Ascending aorta (tissue), 2 donors: Measurements from ENCODE around the gene SLC7A6. TPM values are rescaled to one million over a fixed set of nuclear protein-coding genes. Genes with fewer than 3 reads are reported as not detected.

Experiments
- DNase-seq, 2 donors: peaks; one replicate each; pipeline ENCODE4 v3.0.0-alpha.2; 2019; ENCODE audit warnings: low spot score in 2 of 2
- H3K27ac ChIP-seq, 2 donors: fragments of 200-600 bp; sonication (generic); one replicate each; pipeline ENCODE4 v1.5.1; 2016 to 2017; ENCODE audit warnings: mild to moderate bottlenecking in 1 of 2
- H3K27me3 ChIP-seq: fragments of 200-600 bp; sonication (generic); one replicate; pipeline ENCODE4 v1.5.1; 2017
- H3K36me3 ChIP-seq, 2 donors: fragments of 200-600 bp; sonication (generic); one replicate each; pipeline ENCODE4 v1.5.1; 2016
- H3K4me1 ChIP-seq, 2 donors: fragments of 200-600 bp; sonication (generic); one replicate each; pipeline ENCODE4 v1.5.1; 2016 to 2017; ENCODE audit warnings: mild to moderate bottlenecking in 1 of 2
- H3K4me3 ChIP-seq, 2 donors: fragments of 200-600 bp; sonication (generic); one replicate each; pipeline ENCODE4 v1.5.1; 2016 to 2017; ENCODE audit warnings: mild to moderate bottlenecking in 1 of 2
- H3K9me3 ChIP-seq, 2 donors: fragments of 200-600 bp; sonication (generic); one replicate each; pipeline ENCODE4 v1.5.1; 2016
- CTCF ChIP-seq, 3 experiments: fragments of 200-600 bp in 2 of 3; fragments of 450-650 bp in 1 of 3; sonication (generic) in 2 of 3; IDR thresholded peaks; one replicate each; pipeline ENCODE4 v1.5.1; 2016 to 2019; ENCODE audit warnings: antibody characterized with exemption in 3 of 3, mild to moderate bottlenecking in 1 of 3, moderate library complexity in 1 of 3
- intact Hi-C: fragments of 100-400 bp; cut with DNase I; formaldehyde crosslinking; loops from one replicate; pipeline ENCODE4 v1.15.1; 2023
- total RNA-seq: library from RNA; depleted of rRNA; stranded (reverse); fragments of >200 nt; gene quantifications from one replicate; pipeline ENCODE4 v1.1.0, GENCODE V29; 2016

The SLC7A6 gene
- total RNA-seq, 1 donor from 2014 or later: 27.7 TPM

DNA sequence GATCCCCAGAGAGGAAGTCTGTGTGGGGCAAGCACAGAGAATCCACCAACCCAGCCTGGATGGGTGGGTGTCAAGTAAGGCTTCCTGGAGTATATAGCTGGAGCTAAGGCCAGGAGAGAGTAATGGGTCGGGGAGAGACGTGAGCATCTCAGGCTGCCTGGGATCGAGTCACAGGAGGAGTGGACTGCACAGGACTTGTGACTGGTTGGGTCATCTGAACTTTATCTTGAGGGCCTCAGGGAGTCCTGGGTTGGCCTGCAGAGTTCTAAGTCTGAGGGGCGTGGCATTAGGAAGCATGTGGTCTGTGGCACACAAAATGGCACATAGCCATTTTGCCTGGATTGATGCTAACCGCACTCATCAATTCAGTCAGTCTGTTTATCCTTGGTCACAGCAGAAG is 17.7 kb upstream of the SLC7A6 start:
- no peak for DNase-seq
- no peaks in the 10 kb centered on the region for H3K9me3 ChIP-seq
- intact Hi-C loops: no loop called here
- H3K27me3 ChIP-seq: no peaks in the 10 kb centered on the region
- H3K4me3 ChIP-seq: peak overlapping the region; percentile 11 to 92
- no peak for TF ChIP-seq CTCF (IDR thresholded peaks at IDR 0.05)
- H3K36me3 ChIP-seq: peaks cover 20 to 24% of the 10 kb centered on the region in 2 donors
- peaks cover 28 to 38% of the 10 kb centered on the region in 2 donors for H3K4me1 ChIP-seq
- H3K27ac ChIP-seq: peak overlapping the region in 1 of 2 donors; percentile 75

DNA sequence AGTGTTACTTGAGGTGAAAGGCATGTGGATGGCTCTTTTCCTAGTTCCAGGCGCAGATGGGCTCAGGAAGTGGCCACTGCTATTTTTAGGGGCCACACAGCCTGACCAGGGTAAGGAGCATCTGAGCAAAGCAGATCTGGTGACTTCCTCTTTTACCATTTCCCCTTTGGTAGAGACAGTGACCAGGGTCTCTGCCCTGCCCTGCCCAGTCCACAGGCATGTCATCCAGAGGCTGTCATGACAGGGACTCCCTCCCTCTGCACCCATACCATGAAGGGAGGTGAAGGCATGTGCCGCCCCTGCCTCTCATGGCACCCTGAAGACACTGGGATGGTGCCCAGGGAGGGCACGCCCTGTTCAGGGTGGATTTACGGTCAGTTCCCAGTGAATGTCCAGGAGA is 16.9 kb upstream of the SLC7A6 start:
- no peaks in the 10 kb centered on the region for H3K27me3 ChIP-seq
- H3K36me3 ChIP-seq: peaks cover 20 to 24% of the 10 kb centered on the region in 2 donors
- DNase-seq: no peak
- intact Hi-C loops: no loop called here
- H3K27ac ChIP-seq: peak overlapping the region; percentile 63 to 75
- H3K4me1 ChIP-seq: peaks cover 28 to 38% of the 10 kb centered on the region in 2 donors
- no peaks in the 10 kb centered on the region for H3K9me3 ChIP-seq
- peak overlapping the region in 1 of 2 donors; percentile 92 for H3K4me3 ChIP-seq
- no peak for TF ChIP-seq CTCF (IDR thresholded peaks at IDR 0.05)

DNA sequence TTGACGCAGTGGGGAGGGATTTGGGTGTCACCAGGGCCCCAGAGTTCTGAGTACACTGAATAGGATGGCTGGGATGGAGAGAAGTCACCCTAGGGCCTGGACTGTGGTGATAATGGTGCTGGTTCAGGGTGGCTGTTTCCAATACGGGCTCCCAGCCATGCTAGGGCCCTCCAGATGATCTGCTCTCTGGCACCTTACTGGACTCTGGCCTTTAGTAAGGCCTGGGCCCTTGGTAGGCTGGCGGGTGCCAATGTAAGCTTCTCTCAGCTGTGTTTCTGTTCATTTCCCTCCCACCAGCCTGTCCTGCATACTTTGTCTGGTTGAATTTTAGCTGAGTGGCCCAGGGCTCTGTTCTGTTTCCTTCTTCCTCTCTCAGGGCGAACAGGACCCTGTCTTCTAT is 16.4 kb upstream of the SLC7A6 start:
- TF ChIP-seq CTCF (IDR thresholded peaks at IDR 0.05): no peak
- Histone ChIP-seq H3K9me3 (no peaks in the 10 kb centered on the region), H3K4me1 (peaks cover 28 to 38% of the 10 kb centered on the region in 2 donors), H3K36me3 (peaks cover 20 to 25% of the 10 kb centered on the region in 2 donors), H3K27ac (peak overlapping the region; percentile 63 to 75), H3K27me3 (no peaks in the 10 kb centered on the region), H3K4me3 (peak overlapping the region in 1 of 2 donors; percentile 92)
- intact Hi-C loops: no loop called here
- DNase-seq: no peak

GRCh38 chr16:68249371-68249770 is 15.0 kb upstream of the SLC7A6 start:
- TF ChIP-seq CTCF (IDR thresholded peaks at IDR 0.05): no peak
- no peaks in the 10 kb centered on the region for H3K27me3 ChIP-seq
- intact Hi-C loops: no loop called here
- no peak for DNase-seq
- H3K9me3 ChIP-seq: no peaks in the 10 kb centered on the region
- H3K4me1 ChIP-seq: peaks cover 28 to 36% of the 10 kb centered on the region in 2 donors
- H3K27ac ChIP-seq: no peak overlapping the region
- H3K36me3 ChIP-seq: peaks cover 32 to 40% of the 10 kb centered on the region in 2 donors
- no peak overlapping the region for H3K4me3 ChIP-seq

GRCh38 chr16:68250951-68251350 is 13.4 kb upstream of the SLC7A6 start:
- no peaks in the 10 kb centered on the region for H3K9me3 ChIP-seq
- H3K4me1 ChIP-seq: peaks cover 23 to 30% of the 10 kb centered on the region in 2 donors
- H3K27me3 ChIP-seq: no peaks in the 10 kb centered on the region
- H3K4me3 ChIP-seq: no peak overlapping the region
- no peak for TF ChIP-seq CTCF (IDR thresholded peaks at IDR 0.05)
- DNase-seq: no peak
- intact Hi-C loops: no loop called here
- peak overlapping the region in 1 of 2 donors; percentile 88 for H3K27ac ChIP-seq
- peaks cover 48 to 55% of the 10 kb centered on the region in 2 donors for H3K36me3 ChIP-seq

DNA sequence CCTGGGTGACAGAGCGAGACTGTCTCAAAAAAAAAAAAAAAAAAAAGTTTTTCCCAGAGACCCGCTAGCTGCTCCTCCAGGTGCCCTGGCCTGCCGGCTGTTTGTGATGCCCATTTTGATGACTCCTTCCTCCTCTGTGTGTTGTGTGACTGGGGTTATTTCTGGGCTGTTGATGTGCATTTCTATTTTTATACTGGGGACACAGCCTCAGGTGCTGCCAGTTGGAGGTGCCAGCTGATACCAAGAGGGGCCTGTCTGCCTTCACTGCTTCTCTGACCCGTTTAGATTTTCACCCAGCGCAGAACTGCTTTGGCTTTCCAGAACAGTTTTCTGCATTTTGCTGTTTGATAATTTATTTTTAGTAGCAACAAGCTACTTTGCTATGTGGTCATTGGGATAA is 12.5 kb upstream of the SLC7A6 start:
- peak overlapping the region; percentile 62 to 88 for H3K27ac ChIP-seq
- no peak for TF ChIP-seq CTCF (IDR thresholded peaks at IDR 0.05)

More for the DNA sequence above, 12.5 kb upstream of the SLC7A6 start:
- Histone ChIP-seq H3K9me3 (no peaks in the 10 kb centered on the region), H3K4me3 (no peak overlapping the region), H3K4me1 (peaks cover 14 to 22% of the 10 kb centered on the region in 2 donors), H3K27me3 (no peaks in the 10 kb centered on the region), H3K36me3 (peaks cover 49 to 57% of the 10 kb centered on the region in 2 donors)
- DNase-seq: no peak
- intact Hi-C loops: no loop called here
